ENCODE measurements around the gene VGLL1. TPM values are rescaled to one million over a fixed set of nuclear protein-coding genes. Genes with fewer than 3 reads are reported as not detected.

Gene VGLL1
- total and polyA plus RNA-seq, 2 experiments from 2014 or later: not detected

DNA sequence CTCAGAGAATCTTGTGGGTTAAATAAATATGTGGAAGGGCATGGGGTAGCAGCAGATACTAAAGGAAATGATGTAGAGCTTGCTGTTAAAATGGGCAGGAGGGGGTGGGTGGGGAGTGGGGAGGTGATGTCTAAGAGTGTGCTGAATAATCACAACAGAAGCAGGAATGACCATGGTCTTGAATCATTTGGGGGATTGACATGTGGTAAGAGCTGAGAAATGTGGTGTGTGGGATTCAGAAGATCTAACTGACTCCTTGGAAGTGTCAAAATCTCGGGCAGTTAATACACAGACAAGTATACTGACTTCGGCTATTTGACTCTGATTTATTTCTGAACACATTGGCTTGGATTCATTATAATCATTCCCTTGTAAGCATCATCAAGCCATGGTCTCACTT is 6.8 kb downstream of the VGLL1 start:
- H3K27ac Mint-ChIP-seq: no peak overlapping the region
- no peaks in the 10 kb centered on the region for H3K36me3 ChIP-seq (ENCODE audit: insufficient read depth)
- no peaks in the 10 kb centered on the region for H3K4me1 ChIP-seq (ENCODE audit: insufficient read depth)
- no peak overlapping the region for H3K4me3 ChIP-seq
- peaks cover 4% of the 10 kb centered on the region for H3K27me3 Mint-ChIP-seq (ENCODE audit: insufficient read depth, low read depth, poor library complexity)
- H4K20me1 ChIP-seq (replicated peaks; ENCODE audit: insufficient read depth): no peaks in the 10 kb centered on the region
- no peaks in the 10 kb centered on the region for H3F3A ChIP-seq (replicated peaks; ENCODE audit: low read depth)
- ATAC-seq: no peak
- no peaks in the 10 kb centered on the region for H3K9me2 ChIP-seq (ENCODE audit: insufficient read depth)
- no peak overlapping the region for H3K27ac ChIP-seq (ENCODE audit: low read depth)
- DNase-seq (ENCODE audit: low spot score): no peak
- no peak overlapping the region for H3K4me2 ChIP-seq
- no peaks in the 10 kb centered on the region for H3K36me3 Mint-ChIP-seq (ENCODE audit: low read depth)
- H3K27me3 ChIP-seq (ENCODE audit: insufficient read depth): no peaks in the 10 kb centered on the region
- H3K9me3 Mint-ChIP-seq: no peaks in the 10 kb centered on the region
- H3K79me2 ChIP-seq (replicated peaks; ENCODE audit: insufficient read depth): no peaks in the 10 kb centered on the region
- no peak overlapping the region for H3K4me3 Mint-ChIP-seq
- H2AFZ ChIP-seq: no peak overlapping the region
- H3K4me1 Mint-ChIP-seq: no peaks in the 10 kb centered on the region
- TF ChIP-seq, protein P1, sequence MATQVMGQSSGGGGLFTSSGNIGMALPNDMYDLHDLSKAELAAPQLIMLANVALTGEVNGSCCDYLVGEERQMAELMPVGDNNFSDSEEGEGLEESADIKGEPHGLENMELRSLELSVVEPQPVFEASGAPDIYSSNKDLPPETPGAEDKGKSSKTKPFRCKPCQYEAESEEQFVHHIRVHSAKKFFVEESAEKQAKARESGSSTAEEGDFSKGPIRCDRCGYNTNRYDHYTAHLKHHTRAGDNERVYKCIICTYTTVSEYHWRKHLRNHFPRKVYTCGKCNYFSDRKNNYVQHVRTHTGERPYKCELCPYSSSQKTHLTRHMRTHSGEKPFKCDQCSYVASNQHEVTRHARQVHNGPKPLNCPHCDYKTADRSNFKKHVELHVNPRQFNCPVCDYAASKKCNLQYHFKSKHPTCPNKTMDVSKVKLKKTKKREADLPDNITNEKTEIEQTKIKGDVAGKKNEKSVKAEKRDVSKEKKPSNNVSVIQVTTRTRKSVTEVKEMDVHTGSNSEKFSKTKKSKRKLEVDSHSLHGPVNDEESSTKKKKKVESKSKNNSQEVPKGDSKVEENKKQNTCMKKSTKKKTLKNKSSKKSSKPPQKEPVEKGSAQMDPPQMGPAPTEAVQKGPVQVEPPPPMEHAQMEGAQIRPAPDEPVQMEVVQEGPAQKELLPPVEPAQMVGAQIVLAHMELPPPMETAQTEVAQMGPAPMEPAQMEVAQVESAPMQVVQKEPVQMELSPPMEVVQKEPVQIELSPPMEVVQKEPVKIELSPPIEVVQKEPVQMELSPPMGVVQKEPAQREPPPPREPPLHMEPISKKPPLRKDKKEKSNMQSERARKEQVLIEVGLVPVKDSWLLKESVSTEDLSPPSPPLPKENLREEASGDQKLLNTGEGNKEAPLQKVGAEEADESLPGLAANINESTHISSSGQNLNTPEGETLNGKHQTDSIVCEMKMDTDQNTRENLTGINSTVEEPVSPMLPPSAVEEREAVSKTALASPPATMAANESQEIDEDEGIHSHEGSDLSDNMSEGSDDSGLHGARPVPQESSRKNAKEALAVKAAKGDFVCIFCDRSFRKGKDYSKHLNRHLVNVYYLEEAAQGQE (IDR thresholded peaks at IDR 0.05; ENCODE audit: unreplicated experiment): no peak
- TF ChIP-seq CREB1 (CRISPR knock-in tag; IDR thresholded peaks at IDR 0.05; ENCODE audit: low read depth) (no peak), STAT1 (IDR thresholded peaks at IDR 0.05; ENCODE audit: unreplicated experiment) (no peak)
- TF ChIP-seq, protein P2, sequence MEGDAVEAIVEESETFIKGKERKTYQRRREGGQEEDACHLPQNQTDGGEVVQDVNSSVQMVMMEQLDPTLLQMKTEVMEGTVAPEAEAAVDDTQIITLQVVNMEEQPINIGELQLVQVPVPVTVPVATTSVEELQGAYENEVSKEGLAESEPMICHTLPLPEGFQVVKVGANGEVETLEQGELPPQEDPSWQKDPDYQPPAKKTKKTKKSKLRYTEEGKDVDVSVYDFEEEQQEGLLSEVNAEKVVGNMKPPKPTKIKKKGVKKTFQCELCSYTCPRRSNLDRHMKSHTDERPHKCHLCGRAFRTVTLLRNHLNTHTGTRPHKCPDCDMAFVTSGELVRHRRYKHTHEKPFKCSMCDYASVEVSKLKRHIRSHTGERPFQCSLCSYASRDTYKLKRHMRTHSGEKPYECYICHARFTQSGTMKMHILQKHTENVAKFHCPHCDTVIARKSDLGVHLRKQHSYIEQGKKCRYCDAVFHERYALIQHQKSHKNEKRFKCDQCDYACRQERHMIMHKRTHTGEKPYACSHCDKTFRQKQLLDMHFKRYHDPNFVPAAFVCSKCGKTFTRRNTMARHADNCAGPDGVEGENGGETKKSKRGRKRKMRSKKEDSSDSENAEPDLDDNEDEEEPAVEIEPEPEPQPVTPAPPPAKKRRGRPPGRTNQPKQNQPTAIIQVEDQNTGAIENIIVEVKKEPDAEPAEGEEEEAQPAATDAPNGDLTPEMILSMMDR (conservative IDR thresholded peaks at IDR 0.05; ENCODE audit: low read depth in 2 of 2): no peak
- TF ChIP-seq, protein P3, sequence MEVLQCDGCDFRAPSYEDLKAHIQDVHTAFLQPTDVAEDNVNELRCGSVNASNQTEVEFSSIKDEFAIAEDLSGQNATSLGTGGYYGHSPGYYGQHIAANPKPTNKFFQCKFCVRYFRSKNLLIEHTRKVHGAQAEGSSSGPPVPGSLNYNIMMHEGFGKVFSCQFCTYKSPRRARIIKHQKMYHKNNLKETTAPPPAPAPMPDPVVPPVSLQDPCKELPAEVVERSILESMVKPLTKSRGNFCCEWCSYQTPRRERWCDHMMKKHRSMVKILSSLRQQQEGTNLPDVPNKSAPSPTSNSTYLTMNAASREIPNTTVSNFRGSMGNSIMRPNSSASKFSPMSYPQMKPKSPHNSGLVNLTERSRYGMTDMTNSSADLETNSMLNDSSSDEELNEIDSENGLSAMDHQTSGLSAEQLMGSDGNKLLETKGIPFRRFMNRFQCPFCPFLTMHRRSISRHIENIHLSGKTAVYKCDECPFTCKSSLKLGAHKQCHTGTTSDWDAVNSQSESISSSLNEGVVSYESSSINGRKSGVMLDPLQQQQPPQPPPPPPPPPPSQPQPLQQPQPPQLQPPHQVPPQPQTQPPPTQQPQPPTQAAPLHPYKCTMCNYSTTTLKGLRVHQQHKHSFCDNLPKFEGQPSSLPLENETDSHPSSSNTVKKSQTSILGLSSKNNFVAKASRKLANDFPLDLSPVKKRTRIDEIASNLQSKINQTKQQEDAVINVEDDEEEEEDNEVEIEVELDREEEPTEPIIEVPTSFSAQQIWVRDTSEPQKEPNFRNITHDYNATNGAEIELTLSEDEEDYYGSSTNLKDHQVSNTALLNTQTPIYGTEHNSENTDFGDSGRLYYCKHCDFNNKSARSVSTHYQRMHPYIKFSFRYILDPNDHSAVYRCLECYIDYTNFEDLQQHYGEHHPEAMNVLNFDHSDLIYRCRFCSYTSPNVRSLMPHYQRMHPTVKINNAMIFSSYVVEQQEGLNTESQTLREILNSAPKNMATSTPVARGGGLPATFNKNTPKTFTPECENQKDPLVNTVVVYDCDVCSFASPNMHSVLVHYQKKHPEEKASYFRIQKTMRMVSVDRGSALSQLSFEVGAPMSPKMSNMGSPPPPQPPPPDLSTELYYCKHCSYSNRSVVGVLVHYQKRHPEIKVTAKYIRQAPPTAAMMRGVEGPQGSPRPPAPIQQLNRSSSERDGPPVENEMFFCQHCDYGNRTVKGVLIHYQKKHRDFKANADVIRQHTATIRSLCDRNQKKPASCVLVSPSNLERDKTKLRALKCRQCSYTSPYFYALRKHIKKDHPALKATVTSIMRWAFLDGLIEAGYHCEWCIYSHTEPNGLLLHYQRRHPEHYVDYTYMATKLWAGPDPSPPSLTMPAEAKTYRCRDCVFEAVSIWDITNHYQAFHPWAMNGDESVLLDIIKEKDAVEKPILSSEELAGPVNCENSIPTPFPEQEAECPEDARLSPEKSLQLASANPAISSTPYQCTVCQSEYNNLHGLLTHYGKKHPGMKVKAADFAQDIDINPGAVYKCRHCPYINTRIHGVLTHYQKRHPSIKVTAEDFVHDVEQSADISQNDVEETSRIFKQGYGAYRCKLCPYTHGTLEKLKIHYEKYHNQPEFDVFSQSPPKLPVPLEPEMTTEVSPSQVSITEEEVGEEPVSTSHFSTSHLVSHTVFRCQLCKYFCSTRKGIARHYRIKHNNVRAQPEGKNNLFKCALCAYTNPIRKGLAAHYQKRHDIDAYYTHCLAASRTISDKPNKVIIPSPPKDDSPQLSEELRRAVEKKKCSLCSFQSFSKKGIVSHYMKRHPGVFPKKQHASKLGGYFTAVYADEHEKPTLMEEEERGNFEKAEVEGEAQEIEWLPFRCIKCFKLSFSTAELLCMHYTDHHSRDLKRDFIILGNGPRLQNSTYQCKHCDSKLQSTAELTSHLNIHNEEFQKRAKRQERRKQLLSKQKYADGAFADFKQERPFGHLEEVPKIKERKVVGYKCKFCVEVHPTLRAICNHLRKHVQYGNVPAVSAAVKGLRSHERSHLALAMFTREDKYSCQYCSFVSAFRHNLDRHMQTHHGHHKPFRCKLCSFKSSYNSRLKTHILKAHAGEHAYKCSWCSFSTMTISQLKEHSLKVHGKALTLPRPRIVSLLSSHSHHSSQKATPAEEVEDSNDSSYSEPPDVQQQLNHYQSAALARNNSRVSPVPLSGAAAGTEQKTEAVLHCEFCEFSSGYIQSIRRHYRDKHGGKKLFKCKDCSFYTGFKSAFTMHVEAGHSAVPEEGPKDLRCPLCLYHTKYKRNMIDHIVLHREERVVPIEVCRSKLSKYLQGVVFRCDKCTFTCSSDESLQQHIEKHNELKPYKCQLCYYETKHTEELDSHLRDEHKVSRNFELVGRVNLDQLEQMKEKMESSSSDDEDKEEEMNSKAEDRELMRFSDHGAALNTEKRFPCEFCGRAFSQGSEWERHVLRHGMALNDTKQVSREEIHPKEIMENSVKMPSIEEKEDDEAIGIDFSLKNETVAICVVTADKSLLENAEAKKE (CRISPR knock-in tag; IDR thresholded peaks at IDR 0.05): no peak
